ENCODE data around the gene COX14. TPM values are rescaled to one million over a fixed set of nuclear protein-coding genes. Genes with fewer than 3 reads are reported as not detected.

The COX14 gene
- total RNA-seq, 1 experiment from 2014 or later: 84.7 TPM

GRCh38 chr12:50084775-50085614 is 27.0 kb upstream of the COX14 start, which contains the start of gene SMARCD1:
Gene SMARCD1, plus strand, starts transcription at chr12:50085342. Its CDS starts 28 bp downstream, at chr12:50085370.
- ChIA-PET POLR2A (ENCODE audit: unreplicated experiment) (interaction anchor here (0.5 to 0.8 kb wide), 10 partner anchors 11 to 1312 kb away, joined by 3 to 29 read pairs (median 5); partner anchors contain the start of genes COX14 and GPD1), CTCF (interaction anchor here (0.6 to 1.5 kb wide), 13 partner anchors 8 to 243 kb away, joined by 3 to 12 read pairs (median 4); partner anchors contain the start of genes CERS5, COX14 and RACGAP1)
- Histone ChIP-seq H3K9me3 (ENCODE audit: low read length) (no peaks in the 10 kb centered on the region), H3K4me1 (ENCODE audit: insufficient read depth, low read length) (peaks cover 40% of the 10 kb centered on the region), H3K36me3 (ENCODE audit: low read depth, low read length) (peaks cover 25% of the 10 kb centered on the region), H3K9ac (ENCODE audit: low read length) (peak within 1 kb of the TSS; percentile 86), H3K9me2 (replicated peaks; ENCODE audit: low read length) (no peaks in the 10 kb centered on the region), H3K27me3 (ENCODE audit: low read length) (no peaks in the 10 kb centered on the region), H3F3A (ENCODE audit: low read length, unreplicated experiment) (peaks cover 13% of the 10 kb centered on the region), H4K20me1 (ENCODE audit: low read length) (peaks cover 4% of the 10 kb centered on the region; the same call in 1 of the 2 replicates), H3K27ac (ENCODE audit: low read length) (peak within 1 kb of the TSS; percentile 71), H3K4me2 (ENCODE audit: low read length) (peak within 1 kb of the TSS; percentile 86), H2AFZ (ENCODE audit: low read length) (peak within 1 kb of the TSS; percentile 84), H3K79me2 (ENCODE audit: low read length) (peaks cover 26% of the 10 kb centered on the region), H3K4me3 (ENCODE audit: low read length) (peak within 1 kb of the TSS; percentile 78)
- ATAC-seq (peak; percentile 77), DNase-seq (peak; percentile 92)
- TSS peak; percentile 78 for BruUV-seq (replicated peaks)
- intact Hi-C loops (cut with micrococcal nuclease): loop anchor here (10.0 kb wide), 1 partner anchor 230 kb away; no protein-coding TSS in a partner anchor
- TF ChIP-seq EZH2 (IDR thresholded peaks at IDR 0.05; ENCODE audit: low read length, unreplicated experiment): no peak
- TF ChIP-seq CTCF (conservative IDR thresholded peaks at IDR 0.05; ENCODE audit: low read depth, low read length): peak; percentile 86
- TF ChIP-seq EZH2phosphoT487 (IDR thresholded peaks at IDR 0.05; ENCODE audit: borderline replicate concordance, low read length): no peak

- no peaks in the 10 kb centered on the region for H3K9me3 ChIP-seq (ENCODE audit: low read length)
- H4K20me1 ChIP-seq (ENCODE audit: low read length): peaks cover 4% of the 10 kb centered on the region; the same call in 1 of the 2 replicates
- peak overlapping the region; percentile 86 for H3K4me2 ChIP-seq (ENCODE audit: low read length)
- no peak overlapping the region; the same call in 1 of the 2 replicates for H2AFZ ChIP-seq (ENCODE audit: low read length)
- H3K27ac ChIP-seq (ENCODE audit: low read length): peak overlapping the region; percentile 71
- intact Hi-C loops (cut with micrococcal nuclease): loop anchor here (10.0 kb wide), 1 partner anchor 229 kb away; no protein-coding TSS in a partner anchor
- CTCF ChIA-PET: interaction anchor here (0.6 to 1.5 kb wide), 7 partner anchors 9 to 237 kb away, joined by 3 to 7 read pairs (median 4); partner anchors contain the start of gene CERS5
- BruUV-seq (replicated peaks): TSS peak; percentile 49
- TF ChIP-seq EZH2 (IDR thresholded peaks at IDR 0.05; ENCODE audit: low read length, unreplicated experiment) (no peak), CTCF (conservative IDR thresholded peaks at IDR 0.05; ENCODE audit: low read depth, low read length) (no peak), EZH2phosphoT487 (IDR thresholded peaks at IDR 0.05; ENCODE audit: borderline replicate concordance, low read length) (no peak)
- H3K36me3 ChIP-seq (ENCODE audit: low read depth, low read length): peaks cover 30% of the 10 kb centered on the region
- DNase-seq (peak; percentile 8), ATAC-seq (peak; percentile 2)
- peaks cover 26% of the 10 kb centered on the region for H3K79me2 ChIP-seq (ENCODE audit: low read length)
- H3K4me1 ChIP-seq (ENCODE audit: insufficient read depth, low read length): peaks cover 40% of the 10 kb centered on the region
- peaks cover 13% of the 10 kb centered on the region for H3F3A ChIP-seq (ENCODE audit: low read length, unreplicated experiment)
- H3K9me2 ChIP-seq (replicated peaks; ENCODE audit: low read length): no peaks in the 10 kb centered on the region
- peak overlapping the region; percentile 78 for H3K4me3 ChIP-seq (ENCODE audit: low read length)
- POLR2A ChIA-PET (ENCODE audit: unreplicated experiment): interaction anchor here (0.5 to 0.6 kb wide), 2 partner anchors 50 to 374 kb away, joined by 5 to 6 read pairs; no protein-coding TSS in a partner anchor
- H3K27me3 ChIP-seq (ENCODE audit: low read length): no peaks in the 10 kb centered on the region
- H3K9ac ChIP-seq (ENCODE audit: low read length): peak overlapping the region; percentile 86
These were observed 26.4 kb upstream of the COX14 start for GRCh38 chr12:50085615-50086072.
